RWPE2 (cell line): ENCODE data around the gene TARDBP.
"Not testable (repeated sequence)": the region's sequence is repeated elsewhere in the genome, so short reads cannot be mapped to it uniquely, and the experiment has no call there.

Source experiments
- ATAC-seq: fragments of 200-7000 bp; cut with Tn5 transposase; 3 replicates; pipeline ENCODE4 v1.9.1; 2021; ENCODE audit warnings: low read depth
- DNase-seq: peaks from one replicate; pipeline ENCODE4 v3.0.0-alpha.2; 2020; ENCODE audit warnings: low spot score
- H3K27ac ChIP-seq: fragments of 450-650 bp; 2 replicates; pipeline ENCODE4 v1.5.1; 2017; ENCODE audit warnings: mild to moderate bottlenecking; ENCODE audit not compliant: poor library complexity, severe bottlenecking
- H3K27me3 ChIP-seq: fragments of 250-450 bp; sonication (Bioruptor Pico); 2 replicates; pipeline ENCODE4 v1.5.1; 2021; ENCODE audit warnings: mild to moderate bottlenecking, moderate library complexity; ENCODE audit not compliant: insufficient read depth, poor library complexity, severe bottlenecking
- H3K36me3 ChIP-seq: fragments of 250-450 bp; sonication (Bioruptor Pico); 2 replicates; pipeline ENCODE4 v1.5.1; 2020; ENCODE audit warnings: low read depth, mild to moderate bottlenecking, moderate library complexity
- H3K4me1 ChIP-seq: fragments of 250-450 bp; sonication (Bioruptor Pico); 2 replicates; pipeline ENCODE4 v1.5.1; 2021; ENCODE audit warnings: mild to moderate bottlenecking, moderate library complexity; ENCODE audit not compliant: insufficient read depth, poor library complexity, severe bottlenecking
- H3K4me3 ChIP-seq: fragments of 250-450 bp; sonication (Bioruptor Pico); 2 replicates; pipeline ENCODE4 v1.5.1; 2021; ENCODE audit warnings: mild to moderate bottlenecking, moderate library complexity; ENCODE audit not compliant: severe bottlenecking
- H3K9me3 ChIP-seq: fragments of 250-450 bp; sonication (Bioruptor Pico); 2 replicates; pipeline ENCODE4 v1.5.1; 2021; ENCODE audit warnings: mild to moderate bottlenecking, moderate library complexity; ENCODE audit not compliant: severe bottlenecking
- TF ChIP-seq, protein P1 (sequence below): fragments of 450-650 bp; IDR thresholded peaks from one replicate; pipeline ENCODE4 v1.5.1; 2017; ENCODE audit warnings: mild to moderate bottlenecking, moderate library complexity; ENCODE audit not compliant: poor library complexity, severe bottlenecking

TARDBP gene

GRCh38 chr1:11013160-11013531, 692 bp downstream of the TARDBP start:
- Histone ChIP-seq H3K9me3 (no peaks in the 10 kb centered on the region), H3K27ac (peak overlapping the region; percentile 63), H3K4me1 (peaks cover 14% of the 10 kb centered on the region), H3K36me3 (peaks cover 51% of the 10 kb centered on the region), H3K4me3 (peak overlapping the region; percentile 89), H3K27me3 (no peaks in the 10 kb centered on the region)
- DNase-seq (no peak), ATAC-seq (peak; percentile 29)
- TF ChIP-seq, protein P1, sequence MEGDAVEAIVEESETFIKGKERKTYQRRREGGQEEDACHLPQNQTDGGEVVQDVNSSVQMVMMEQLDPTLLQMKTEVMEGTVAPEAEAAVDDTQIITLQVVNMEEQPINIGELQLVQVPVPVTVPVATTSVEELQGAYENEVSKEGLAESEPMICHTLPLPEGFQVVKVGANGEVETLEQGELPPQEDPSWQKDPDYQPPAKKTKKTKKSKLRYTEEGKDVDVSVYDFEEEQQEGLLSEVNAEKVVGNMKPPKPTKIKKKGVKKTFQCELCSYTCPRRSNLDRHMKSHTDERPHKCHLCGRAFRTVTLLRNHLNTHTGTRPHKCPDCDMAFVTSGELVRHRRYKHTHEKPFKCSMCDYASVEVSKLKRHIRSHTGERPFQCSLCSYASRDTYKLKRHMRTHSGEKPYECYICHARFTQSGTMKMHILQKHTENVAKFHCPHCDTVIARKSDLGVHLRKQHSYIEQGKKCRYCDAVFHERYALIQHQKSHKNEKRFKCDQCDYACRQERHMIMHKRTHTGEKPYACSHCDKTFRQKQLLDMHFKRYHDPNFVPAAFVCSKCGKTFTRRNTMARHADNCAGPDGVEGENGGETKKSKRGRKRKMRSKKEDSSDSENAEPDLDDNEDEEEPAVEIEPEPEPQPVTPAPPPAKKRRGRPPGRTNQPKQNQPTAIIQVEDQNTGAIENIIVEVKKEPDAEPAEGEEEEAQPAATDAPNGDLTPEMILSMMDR: no peak

DNA sequence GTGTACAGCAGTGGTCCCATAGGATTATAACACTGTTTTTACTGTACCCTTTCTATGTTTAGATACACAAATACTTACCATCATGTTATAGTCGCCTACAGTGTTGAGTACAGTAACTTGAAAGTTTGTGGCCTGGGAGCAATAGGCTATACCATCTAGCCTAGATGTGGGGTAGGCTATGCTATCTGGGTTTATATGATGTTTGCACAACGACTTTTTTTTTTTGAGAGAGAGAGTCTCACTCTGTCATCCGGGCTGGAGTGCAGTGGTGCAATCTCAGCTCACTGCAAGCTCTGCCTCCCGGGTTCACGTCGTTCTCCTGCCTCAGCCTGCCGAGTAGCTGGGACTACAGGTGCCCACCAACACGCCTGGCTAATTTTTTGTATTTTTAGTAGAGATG, 6.9 kb downstream of the TARDBP start:
- not testable (repeated sequence) for H3K27ac ChIP-seq, H3K27me3 ChIP-seq, DNase-seq, H3K9me3 ChIP-seq, ATAC-seq, H3K4me1 ChIP-seq, H3K4me3 ChIP-seq
- H3K36me3 ChIP-seq: peaks cover 99% of the 10 kb centered on the region

- H3K4me1 ChIP-seq: peaks cover under 1% of the 10 kb centered on the region
- H3K27ac ChIP-seq: no peak overlapping the region
- no peak overlapping the region for H3K4me3 ChIP-seq
- DNase-seq: no peak
- H3K9me3 ChIP-seq: no peaks in the 10 kb centered on the region
- H3K36me3 ChIP-seq: peaks cover 99% of the 10 kb centered on the region
- no peaks in the 10 kb centered on the region for H3K27me3 ChIP-seq
- ATAC-seq: no peak
- TF ChIP-seq, protein P1: no peak
Measured at GRCh38 chr1:11019971-11020370, 7.5 kb downstream of the TARDBP start.

- Histone ChIP-seq H3K4me1 (peaks cover 12% of the 10 kb centered on the region), H3K4me3 (no peak overlapping the region), H3K9me3 (no peaks in the 10 kb centered on the region), H3K27ac (no peak overlapping the region), H3K27me3 (no peaks in the 10 kb centered on the region), H3K36me3 (peaks cover 87% of the 10 kb centered on the region)
- no peak for DNase-seq
- TF ChIP-seq, protein P1: no peak
- ATAC-seq: no peak
Measured at GRCh38 chr1:11023201-11023600, 10.7 kb downstream of the TARDBP start.

- TF ChIP-seq, protein P1: no peak
- H3K27me3 ChIP-seq: no peaks in the 10 kb centered on the region
- DNase-seq: no peak
- ATAC-seq: no peak
- peaks cover 12% of the 10 kb centered on the region for H3K4me1 ChIP-seq
- peaks cover 76% of the 10 kb centered on the region for H3K36me3 ChIP-seq
- H3K27ac ChIP-seq: peak overlapping the region; percentile 28
- no peak overlapping the region for H3K4me3 ChIP-seq
- no peaks in the 10 kb centered on the region for H3K9me3 ChIP-seq
Measured at GRCh38 chr1:11024154-11024873, 11.9 kb downstream of the TARDBP start.
